A549 treated with Hydrocortisone at 1 μM for 4 hours (cell line): ENCODE results near the gene CXCR1. TPM values are rescaled to one million over a fixed set of nuclear protein-coding genes. Genes with fewer than 3 reads are reported as not detected.

ENCODE experiments used
- total RNA-seq: library from RNA; stranded (reverse); fragments of 200-300 nt; extraction: Qiagen RNA extraction; gene quantifications from 5 replicates; pipeline ENCODE4 v1.2.3, GENCODE V29; 2022

Gene CXCR1
- not detected in 5 replicates for total RNA-seq

GRCh38 chr2:218166791-218167190 lies at the start of gene CXCR1:
TSS of gene CXCR1 (minus strand) at chr2:218166962. CDS start at chr2:218165211, 1,751 bp downstream.

GRCh38 chr2:218125626-218126080 lies 41.1 kb downstream of the CXCR1 start, which contains the start of gene CXCR2:
TSS of gene CXCR2 (plus strand) at chr2:218126028. CDS start at chr2:218134802, 8,774 bp downstream.

Other genes starting within 250 kb of the CXCR1 start
- gene TNS1, start 164.0 kb downstream of the CXCR1 start, total RNA-seq: 8.5 to 20.9 TPM (median 17.5 TPM) in 5 replicates
- 0.09 TPM in 1 of 5 replicates, not detected in the others for gene RUFY4, start 97.7 kb downstream of the CXCR1 start, total RNA-seq
- gene CXCR2, start 40.9 kb downstream of the CXCR1 start, total RNA-seq: 0.07 TPM in 1 of 5 replicates, not detected in the others
- gene ARPC2, start 50.2 kb upstream of the CXCR1 start, total RNA-seq: 291 to 305 TPM (median 299 TPM) in 5 replicates
- 0.14 to 0.29 TPM (median 0.18 TPM) in 5 replicates for gene GPBAR1, start 94.1 kb upstream of the CXCR1 start, total RNA-seq
- 122 to 179 TPM (median 125 TPM) in 5 replicates for gene AAMP, start 103.2 kb upstream of the CXCR1 start, total RNA-seq
- gene PNKD, start 103.6 kb upstream of the CXCR1 start, total RNA-seq: 58.3 to 74.6 TPM (median 68.8 TPM) in 5 replicates
- gene TMBIM1, start 125.5 kb upstream of the CXCR1 start, total RNA-seq: 123 to 148 TPM (median 135 TPM) in 5 replicates
- 0.21 to 0.23 TPM in 2 of 5 replicates, not detected in the others for gene CATIP, start 189.9 kb upstream of the CXCR1 start, total RNA-seq
- gene SLC11A1, start 215.3 kb upstream of the CXCR1 start, total RNA-seq: 0.08 to 0.29 TPM (median 0.23 TPM) in 5 replicates
- gene CTDSP1, start 232.9 kb upstream of the CXCR1 start, total RNA-seq: 66.9 to 75.6 TPM (median 71.5 TPM) in 5 replicates